ENCODE data around the gene PAQR7.

PAQR7 gene

GRCh38 chr1:25900219-25900618 is 24.7 kb upstream of the PAQR7 start:
- no peak for DNase-seq

GRCh38 chr1:25899792-25900191 is 24.3 kb upstream of the PAQR7 start:
- DNase-seq: no peak

GRCh38 chr1:25898223-25899015 is 22.9 kb upstream of the PAQR7 start:
- DNase-seq: no peak

DNA sequence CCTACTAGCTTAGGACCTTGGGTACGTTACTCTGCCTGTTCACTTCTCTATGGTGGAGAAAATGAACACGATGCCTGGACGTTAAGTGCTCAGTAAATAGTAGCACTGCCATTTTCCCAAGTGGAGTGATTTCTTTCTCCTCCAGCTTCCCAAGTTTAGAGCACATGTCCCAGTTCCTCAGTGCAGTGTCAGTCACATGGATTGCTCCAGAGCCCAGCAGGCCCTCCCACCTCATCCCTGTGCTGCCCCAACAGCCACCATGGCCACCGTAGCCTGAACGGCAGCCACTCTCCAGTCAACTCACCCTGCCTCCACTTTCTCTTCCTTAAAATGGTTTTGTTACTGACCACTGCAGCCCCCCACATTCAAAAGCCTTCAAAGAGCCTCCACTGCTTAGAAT is 22.2 kb upstream of the PAQR7 start:
- no peak for DNase-seq

DNA sequence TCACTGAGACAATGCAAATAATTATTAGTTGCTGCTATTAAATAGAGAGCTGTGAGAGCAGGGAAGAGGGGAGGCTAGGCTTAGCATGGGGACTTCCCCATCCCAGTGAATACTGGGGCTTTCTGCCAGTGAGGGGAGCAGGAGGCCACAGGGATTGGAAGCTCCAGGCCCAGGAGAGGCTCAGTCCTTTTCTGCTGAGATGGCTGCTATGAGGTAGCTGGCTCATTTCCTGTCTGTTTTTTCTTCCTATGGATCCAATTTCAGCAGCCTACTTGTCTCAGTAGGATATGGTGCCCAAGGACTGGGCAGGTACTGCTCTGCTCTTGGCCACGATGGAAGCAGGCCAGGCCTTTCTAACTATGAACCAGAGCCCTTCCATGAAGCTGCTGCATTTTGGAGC is 20.8 kb upstream of the PAQR7 start:
- DNase-seq: peak; percentile 21

GRCh38 chr1:25895365-25895990 is 20.0 kb upstream of the PAQR7 start:
- DNase-seq: peak; percentile 83

DNA sequence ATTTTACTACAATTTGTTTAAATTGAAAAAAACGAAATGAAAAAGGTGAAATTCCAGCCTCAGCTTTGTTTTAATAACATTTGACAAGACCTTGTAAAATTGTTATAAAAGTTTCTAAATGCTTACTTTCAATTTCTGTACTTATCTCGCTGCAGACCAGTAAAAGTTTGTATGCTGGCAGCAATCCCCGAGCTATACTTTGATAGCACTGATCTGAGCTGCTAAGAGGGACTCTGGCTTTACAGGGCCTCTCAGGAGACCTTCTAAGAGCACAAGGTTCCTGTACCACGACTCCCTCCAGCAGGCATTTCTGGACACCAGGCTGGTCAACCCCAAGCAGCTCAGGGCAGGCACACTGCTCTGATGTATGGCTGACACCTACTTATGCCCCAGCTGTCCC is 17.6 kb upstream of the PAQR7 start:
- no peak for DNase-seq

DNA sequence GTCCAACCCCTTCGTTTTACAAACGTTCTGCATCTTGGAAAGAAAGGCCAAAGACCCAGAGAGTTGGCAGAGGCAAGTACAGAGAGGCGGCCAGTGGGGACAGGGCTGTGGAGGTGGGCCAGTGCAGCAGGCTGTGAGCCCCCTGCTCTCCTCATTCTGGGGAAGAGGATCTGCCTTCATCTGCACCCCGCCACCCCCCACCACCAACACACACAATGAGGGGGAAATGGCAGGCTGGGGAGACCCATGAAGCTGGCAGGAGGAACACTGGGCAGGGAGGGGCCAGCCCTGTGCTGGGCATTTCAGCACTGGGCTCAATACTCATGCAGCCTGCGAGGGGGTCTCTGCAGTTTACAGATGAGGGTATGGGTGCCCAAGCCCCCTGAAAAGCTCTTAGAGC is 16.1 kb upstream of the PAQR7 start:
- DNase-seq: no peak

DNA sequence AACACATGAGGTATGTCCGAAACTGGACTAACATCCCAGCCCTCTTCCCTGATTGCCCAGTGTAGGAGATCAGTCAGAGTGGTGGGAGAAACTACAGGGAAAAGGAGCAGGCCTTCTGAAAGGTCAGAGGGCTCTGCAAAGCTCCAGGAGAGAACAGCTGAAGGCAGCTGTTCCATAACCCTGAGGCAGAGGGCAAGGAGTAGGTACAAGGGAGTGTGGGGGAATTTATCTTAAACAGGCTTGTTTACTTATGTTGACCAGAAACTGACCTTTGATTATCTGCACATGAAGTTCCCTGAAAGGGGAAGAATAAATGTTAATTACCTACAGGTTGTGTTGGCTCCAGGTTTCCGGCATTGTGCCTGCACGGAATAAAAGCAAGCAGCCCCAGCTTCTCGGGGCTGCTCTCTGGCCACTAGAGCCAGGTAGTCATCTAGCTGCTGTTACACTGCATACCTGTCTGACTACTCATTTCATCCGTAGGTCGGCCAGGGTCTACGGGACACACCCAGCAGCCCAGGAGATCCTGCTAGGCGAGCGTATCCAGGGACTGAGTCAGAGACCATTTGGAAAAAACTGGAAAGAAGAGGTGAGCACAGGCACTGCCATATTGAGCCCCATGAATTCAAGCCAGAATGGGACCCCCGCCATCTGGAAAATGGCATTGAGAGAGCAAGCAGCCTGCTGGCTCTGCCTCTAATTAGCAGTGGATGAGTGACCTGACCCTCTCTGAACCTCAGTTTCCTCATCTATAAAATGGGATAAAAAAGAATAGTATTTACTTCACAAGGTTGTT is 14.9 kb upstream of the PAQR7 start:
- no peak for DNase-seq

- DNase-seq: peak; percentile 46
Observed at GRCh38 chr1:25889470-25889869, 14.0 kb upstream of the PAQR7 start.

DNA sequence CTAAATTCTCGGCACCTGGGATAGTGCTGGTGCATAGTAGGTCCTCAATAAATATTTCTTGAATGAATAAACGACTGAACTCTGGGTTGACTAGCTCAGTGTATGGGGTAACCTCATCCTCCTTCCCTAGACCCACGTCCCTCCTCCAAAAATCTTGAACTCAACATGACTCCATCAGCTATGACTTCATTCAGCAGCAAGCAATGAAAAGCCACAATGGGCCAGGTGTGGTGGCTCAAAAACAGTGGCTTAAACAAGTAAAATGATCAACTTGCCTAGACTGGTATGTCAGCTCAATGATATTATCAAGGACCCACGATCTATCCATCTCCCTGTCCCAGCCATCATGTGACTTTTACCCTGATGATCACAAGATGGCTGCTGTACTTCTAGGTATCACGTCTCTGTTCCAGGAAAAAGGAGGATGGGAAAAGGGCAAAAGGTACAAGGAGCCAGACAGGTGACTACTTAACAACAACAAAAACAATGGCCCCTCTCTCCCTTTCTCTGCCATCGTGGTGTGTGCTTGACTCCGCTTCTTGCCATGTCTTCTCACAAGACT is 13.0 kb upstream of the PAQR7 start:
- DNase-seq: no peak

DNA sequence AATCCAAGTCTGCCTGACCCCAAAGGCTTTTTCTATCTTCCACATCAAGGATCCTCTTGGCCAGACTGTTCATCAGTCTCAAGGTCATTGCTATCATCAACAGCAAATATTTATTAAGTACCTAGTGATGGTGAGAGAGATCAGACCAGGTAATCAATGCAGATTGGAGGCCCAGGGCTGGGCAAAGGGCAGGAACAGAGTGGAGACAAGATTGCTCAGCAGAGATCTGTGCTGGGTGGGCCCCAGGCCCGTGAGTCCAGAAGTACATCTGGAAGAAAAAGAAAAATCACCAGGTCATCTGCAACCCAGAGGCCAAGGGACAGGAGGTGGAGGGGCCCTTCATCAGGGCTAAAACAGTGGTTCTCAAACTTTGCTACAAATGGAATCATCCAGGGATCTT is 10.1 kb upstream of the PAQR7 start:
- no peak for DNase-seq

DNA sequence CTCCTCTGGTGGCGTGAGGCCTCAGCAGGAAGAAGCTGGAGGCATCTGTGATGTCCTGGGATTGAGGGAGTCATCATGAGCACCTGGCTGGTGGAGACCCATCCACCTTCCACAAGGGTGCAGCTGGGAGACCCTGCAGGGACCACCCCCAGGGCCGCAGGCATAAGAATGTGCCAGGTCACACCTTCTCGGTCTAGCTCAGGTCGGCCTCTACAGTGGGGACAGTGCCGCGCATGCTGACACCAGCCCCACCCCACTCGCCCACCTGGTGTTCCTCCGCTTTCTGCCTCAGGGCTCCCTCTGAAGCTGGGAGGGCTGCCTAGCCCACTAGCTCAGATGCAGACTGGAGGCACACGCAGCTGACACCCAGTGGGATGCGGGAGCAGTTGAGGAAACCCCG is 5.8 kb upstream of the PAQR7 start:
- no peak for DNase-seq

DNA sequence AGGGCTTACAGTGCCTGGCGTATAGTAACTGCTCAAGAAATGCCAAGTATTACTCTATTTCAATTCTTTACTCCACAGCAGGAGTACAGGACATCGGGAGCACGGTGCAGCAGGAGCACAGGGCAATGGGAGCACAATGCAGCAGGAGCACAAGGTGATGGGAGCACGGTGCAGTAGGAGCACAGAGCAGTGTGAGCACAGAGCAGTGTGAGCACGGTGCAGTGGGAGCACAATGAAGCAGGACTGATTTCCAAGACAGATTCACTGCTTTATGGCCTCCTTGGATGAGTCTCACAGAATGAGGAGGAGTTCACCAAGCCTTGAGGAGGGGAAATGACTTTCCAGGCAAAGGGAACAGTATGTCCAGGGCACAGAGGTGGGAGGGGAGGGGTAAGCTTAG is 5.0 kb upstream of the PAQR7 start:
- no peak for DNase-seq

- DNase-seq: no peak
Observed at GRCh38 chr1:25879675-25880074, 4.2 kb upstream of the PAQR7 start.

- no peak for DNase-seq
Observed at GRCh38 chr1:25878690-25879089, 3.2 kb upstream of the PAQR7 start.

GRCh38 chr1:25877155-25877554 is 1.6 kb upstream of the PAQR7 start:
- no peak for DNase-seq

GRCh38 chr1:25876693-25877077 is 1.2 kb upstream of the PAQR7 start:
- DNase-seq: no peak

DNA sequence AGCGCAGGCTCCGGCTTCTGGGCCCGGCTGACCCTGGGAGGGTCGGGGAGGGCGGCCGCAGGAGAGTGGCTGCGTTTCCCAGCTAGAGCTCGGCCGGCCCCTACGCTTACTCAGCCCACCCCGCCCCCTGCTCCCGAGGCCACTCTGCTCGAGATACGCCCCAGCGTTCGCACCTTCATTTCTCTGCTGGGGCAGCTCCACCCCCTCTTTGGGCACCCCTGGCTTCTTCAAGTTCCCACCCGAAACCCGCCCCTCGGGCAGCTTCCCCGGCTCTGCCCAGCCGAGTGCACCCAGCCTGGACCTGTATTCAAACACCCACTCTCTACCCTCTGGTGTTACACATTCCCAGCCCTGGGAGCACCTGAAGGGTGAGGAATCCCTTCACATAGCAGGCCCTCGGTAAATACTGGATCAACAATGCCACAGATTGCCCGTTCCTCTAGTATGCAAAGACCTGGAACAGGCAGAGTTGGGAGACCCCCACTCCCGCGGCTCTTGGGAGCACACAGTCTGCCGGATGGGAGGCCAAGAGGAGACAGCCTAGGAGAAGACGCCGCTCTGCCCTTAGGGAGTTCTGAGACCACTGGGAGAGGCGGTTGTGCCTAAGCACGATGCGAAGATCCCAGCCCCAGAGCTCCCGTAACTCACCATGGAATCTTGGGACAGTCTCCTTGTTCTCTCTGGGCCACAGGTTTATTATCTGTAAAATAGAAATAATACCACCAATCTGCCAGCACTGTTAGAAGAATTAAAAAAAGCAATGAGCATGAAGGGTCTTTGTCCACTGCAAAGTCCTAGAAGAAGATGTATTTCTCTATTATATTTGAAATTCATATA is 566 bp upstream of the PAQR7 start:
- no peak for DNase-seq

DNA sequence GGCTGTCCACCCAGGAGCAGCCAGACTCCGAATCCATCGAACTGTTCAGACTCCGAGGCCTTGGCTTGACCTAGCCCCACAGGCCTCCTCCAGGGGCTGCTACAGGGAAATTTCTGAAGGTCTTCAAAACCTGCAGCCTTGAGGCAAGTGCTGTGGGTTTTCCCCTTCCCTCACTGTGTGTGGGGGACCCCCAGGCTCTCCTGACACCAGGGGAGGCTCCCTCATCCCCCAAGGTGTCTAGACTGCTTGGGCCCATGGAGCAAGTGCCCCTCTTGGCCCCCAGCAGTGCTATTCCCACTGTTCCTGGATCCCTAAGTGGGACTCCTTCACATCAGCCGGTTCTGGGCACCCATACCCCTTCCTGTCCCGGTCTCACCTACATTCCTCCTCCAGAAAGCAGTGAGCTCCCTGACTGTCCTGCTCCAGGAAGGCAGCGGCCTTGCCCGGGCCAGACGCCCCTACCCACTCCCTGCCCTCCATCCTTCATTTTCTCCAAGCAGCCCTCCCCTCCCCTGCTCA is 814 bp downstream of the PAQR7 start:
- no peak for DNase-seq

DNA sequence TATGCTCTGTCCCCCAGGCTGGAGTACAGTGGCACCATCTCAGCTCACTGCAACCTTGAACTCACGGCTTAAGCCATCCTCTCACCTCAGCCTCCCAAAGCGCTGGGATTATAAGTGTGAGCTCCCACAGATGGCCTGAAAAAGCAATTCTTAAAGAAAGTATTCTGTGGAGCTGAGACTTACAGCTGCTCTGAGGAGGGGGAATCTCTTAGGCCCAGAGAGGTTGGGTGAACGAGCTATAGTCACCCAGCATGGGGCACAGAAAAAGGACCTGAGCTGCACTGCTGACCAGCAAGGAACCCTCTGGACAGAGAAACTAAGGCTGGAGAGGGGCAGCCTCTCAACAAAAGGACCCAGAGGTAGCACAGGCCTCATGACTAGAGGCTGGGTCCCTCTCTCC is 1.3 kb downstream of the PAQR7 start:
- DNase-seq: no peak

- no peak for DNase-seq
Observed at GRCh38 chr1:25873120-25873519, 2.4 kb downstream of the PAQR7 start.

GRCh38 chr1:25872713-25873112 is 2.8 kb downstream of the PAQR7 start:
- DNase-seq: no peak

Measured in NCI-H510A treated with DMSO at 0.1 percent for 48 hours (cell line).